ENCODE results near the gene LLPH.

GRCh38 chr12:66176105-66176900 lies 45.8 kb upstream of the LLPH start:
- no peak for TF ChIP-seq CTCF (IDR thresholded peaks at IDR 0.05 in 4 of 5, conservative IDR thresholded peaks at IDR 0.05 in 1 of 5)
- TF ChIP-seq POLR2A (IDR thresholded peaks at IDR 0.05) = no peak
